Brain pericyte (primary cell): ENCODE data around the gene TRIM65.
"Not testable (repeated sequence)": the region's sequence is repeated elsewhere in the genome, so short reads cannot be mapped to it uniquely, and the experiment has no call there.

Experiments used
- DNase-seq: peaks from one replicate; pipeline ENCODE4 v3.0.0-alpha.2; 2012; ENCODE audit warnings: low read depth, low spot score

The TRIM65 gene

DNA sequence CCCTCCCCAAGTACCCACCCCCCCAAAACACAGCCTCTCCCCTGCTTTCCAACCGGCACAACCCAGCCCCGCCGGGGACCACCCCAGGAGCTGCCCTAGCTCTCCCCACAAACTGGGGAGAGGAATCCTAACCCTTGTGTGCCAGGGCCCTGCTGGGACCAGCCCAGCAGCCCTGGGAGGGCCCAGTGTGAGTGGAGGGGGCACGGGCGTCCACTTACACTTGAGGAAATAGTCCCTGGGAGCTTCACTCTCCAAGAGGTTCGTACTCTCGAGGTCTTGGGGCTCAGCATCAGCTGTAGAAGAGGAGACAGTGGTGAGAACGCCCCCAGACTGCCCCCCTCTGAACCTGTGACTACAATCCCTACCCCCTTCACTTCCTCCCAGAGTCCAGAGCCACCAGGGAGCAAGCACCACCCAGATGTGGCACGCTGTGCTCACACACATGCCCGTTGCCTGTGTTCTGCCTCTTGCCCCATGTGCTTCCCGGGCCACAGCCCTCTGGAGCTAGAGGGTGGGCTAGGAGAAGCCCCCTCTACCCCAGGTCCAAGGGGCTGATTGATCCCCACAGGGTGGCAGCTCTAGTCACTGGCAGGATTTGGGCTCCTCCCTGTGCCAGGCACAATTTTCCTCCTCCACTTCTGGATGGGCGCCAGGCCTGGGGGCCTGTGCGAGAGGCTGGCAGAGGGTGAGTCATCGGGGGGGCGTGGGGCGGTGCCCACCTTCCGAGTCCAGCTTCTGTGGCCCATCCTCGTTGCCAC, 21.4 kb downstream of the TRIM65 start:
- DNase-seq: no peak

DNA sequence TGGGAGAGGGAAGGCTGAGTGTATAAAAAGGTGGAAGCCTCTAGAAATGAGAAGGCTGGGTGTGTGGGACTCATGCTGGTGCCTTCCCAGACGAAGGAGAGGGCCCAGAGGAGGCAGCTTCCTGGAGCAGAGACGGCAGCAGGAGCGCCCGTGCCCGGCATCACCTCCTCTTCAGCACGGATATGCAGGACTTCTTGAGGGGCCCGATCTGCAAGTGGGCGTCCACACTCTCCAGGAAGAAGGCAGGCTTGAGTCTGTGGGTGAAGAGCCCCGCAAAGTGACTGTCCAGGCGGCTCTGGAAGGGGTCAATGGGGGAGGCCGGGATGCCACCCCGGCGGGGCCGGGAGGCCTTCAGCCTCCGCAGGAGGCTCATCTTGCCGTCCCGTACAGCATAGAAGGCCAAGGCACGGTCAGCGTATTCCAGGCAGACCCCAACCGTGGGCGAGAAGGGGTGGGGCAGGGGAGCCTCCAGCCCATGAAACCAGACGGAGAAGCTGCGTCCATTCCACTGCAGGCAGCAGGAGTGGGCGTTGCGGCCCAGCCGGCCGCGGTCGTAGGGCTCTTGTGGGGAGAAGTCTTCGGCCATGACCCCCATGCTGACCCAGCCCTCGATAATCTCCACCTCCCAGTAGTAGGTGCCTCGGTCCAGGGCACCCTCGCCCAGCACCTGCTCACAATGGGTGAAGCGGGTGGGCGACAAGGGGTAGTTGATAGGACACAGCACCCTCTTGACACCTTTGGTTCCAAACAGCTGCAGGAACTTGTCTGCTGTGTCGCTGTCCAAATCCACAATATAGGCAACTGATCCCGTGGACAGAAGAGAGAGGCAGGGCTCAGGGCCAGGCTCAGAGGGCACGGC, 22.2 kb downstream of the TRIM65 start:
- no peak for DNase-seq

GRCh38 chr17:75873587-75874322, 23.0 kb downstream of the TRIM65 start:
- DNase-seq: no peak

- DNase-seq: no peak
These were observed 24.1 kb downstream of the TRIM65 start for GRCh38 chr17:75872434-75873351.

DNA sequence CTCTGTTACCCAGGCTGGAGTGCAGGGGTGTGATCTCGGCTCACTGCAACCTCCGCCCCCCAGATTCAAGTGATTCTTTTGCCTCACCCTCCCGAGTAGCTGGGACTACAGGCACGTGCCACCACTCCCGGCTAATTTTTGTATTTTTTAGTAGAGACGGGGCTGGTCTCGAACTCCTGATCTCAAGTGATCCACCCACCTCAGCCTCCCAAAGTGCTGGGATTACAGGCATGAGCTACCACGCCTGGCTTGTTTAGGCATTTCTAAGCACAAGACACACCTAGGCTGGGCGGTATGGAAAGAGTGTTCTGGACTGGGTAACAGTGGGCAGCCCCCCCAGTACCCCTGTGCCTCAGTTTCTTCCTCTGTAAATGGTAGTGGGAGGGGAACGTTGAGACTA, 26.5 kb downstream of the TRIM65 start:
- DNase-seq: not testable (repeated sequence)

DNA sequence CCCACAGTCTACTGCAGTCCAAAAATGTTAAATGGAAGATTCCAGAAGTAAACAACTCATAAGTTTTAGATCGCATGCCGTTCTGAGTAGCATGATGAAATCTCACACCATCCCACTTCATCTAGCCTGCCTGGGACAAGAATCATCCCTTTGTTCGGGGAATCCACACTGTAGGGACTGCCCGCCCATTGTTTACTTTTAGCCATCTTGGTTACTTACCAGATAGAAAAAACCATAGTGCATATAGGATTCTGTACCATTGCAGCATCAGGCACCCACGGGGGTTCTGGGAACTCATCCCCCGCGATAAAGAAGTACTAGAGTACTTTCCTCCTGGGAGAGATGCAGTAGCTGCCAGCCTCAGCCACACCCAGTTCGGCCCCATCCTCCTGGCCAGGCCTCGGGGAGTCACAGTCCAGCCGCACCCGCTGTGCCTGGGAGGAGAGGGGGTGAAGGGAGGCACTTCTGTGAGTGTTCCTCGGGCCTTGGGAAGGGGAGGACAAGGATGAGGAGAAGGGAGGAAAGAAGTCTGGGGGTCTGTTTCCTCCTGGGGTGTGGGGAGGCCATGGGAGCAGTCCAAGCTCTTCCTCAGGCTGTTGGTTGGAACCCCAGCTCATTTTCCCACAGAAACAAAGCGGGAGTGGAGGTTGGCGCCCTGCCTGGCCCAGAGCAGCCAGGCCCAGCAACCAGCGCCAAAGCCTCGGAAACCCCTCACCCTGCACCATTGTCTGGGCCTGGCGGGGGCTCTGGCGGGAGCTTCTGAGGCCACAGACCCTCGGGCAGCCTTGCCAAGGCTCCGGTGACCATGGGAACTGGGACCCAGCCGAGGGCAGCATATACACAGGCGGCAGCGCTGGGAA, 27.2 kb downstream of the TRIM65 start:
- DNase-seq: no peak

DNA sequence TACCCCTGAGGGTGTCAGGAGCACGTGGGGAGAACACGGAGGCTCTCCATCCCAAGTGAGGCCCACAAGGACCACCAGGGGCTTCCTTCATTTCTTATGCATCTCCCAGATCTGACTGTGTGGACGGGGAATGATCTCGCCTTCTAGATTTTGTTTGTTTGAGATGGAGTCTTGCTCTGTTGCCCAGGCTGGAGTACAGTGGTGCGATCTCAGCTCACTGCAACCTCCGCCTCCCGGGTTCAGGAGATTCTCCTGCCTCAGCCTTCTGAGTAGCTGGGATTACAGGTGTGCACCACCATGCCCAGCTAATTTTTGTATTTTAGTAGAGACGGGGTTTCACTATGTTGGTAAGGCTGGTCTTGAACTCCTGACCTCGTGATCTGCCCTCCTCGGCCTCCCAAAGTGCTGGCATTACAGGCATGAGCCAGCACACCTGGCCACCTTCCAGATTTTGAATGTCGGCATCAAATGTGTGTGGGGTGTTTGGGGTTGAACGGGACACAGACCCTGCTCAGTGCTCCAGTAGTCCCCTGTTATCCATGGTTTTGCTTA, 27.9 kb downstream of the TRIM65 start:
- DNase-seq: not testable (repeated sequence)

GRCh38 chr17:75865404-75866188, 31.2 kb downstream of the TRIM65 start:
- not testable (repeated sequence) for DNase-seq

DNA sequence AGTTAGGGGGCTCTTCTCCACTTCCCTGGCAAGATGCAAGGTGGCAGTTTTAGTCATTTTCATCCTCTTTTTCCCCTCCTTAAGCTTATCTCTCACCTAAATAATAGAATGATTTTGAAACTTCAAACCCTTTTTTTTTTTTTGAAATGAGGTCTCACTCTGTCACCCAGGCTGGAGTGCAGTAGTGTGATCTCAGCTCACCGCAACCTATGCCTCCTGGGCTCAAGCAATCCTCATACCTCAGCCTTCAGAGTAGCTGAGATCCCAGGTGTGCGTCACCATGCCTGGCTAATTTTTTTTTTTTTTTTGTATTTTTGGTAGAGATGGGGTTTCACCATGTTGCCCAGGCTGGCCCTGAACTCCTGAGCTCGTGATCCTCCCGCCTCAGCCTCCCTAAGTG, 31.9 kb downstream of the TRIM65 start:
- DNase-seq: not testable (repeated sequence)

GRCh38 chr17:75864448-75864871, 32.3 kb downstream of the TRIM65 start:
- DNase-seq: peak; percentile 86

- DNase-seq: no peak
These were observed 34.8 kb downstream of the TRIM65 start for GRCh38 chr17:75861927-75862317.

DNA sequence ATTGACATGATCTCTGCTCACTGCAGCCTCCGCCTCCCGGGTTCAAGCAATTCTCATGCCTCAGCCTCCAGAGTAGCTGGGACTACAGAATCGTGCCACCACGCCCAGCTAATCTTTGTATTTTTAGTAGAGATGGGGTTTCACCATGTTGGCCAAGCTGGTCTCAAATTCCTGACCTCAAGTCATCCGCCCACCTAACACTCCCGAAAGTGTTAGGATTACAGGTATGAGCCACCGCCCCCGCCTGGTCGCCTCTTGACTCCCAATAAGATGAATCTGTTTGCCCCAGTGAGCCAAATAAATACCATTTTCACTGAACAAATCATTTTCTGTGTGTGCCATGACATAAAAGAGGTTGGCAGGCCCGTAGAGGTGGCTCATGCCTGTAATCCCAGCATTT, 37.4 kb downstream of the TRIM65 start:
- not testable (repeated sequence) for DNase-seq

GRCh38 chr17:75856062-75856756, 40.5 kb downstream of the TRIM65 start:
- no peak for DNase-seq

DNA sequence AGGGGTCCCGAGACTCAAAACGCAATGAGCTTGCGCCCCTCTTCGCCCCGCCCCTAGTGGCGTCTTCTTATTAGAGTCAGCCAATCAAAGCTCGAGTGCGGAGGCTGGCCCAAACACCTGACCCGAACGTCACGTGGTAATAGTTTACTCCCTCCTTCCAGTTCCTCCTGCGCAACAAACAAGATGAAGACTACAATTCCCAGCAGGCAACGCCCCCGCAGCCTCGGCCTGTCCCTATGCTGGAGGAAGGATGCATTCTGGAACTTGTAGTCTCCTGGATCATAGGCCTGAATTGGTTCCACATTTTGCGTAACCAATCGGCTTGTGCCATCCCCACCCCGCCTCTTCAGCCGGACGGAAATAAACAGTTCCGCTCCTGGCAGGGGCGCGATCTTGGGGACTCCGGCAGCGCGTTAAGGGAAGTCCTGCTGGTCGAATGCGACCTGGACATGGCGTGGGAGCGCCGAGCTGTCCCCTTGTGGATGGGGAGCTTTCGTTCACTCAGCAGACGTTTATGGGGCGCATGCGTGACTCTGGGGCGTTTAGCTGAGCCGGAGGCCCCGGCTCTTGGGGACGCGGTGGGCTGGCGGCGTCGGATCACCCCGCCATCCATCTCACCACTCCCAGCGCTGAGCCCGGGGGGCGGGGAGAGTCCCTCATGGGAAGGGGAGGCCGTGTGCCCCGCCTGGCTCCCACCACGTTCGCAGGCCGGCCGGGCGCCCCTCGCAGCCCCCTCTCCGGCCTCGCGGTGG, 41.3 kb downstream of the TRIM65 start, which contains the start of gene WBP2:
WBP2 (minus strand) TSS at position 26 of the 752 bp plus-strand sequence. CDS start 38 bp downstream, outside the sequence.
- peak; percentile 99 for DNase-seq

- DNase-seq: no peak
These were observed 41.9 kb downstream of the TRIM65 start for GRCh38 chr17:75854881-75855309.

- no peak for DNase-seq
These were observed 42.5 kb downstream of the TRIM65 start for GRCh38 chr17:75854101-75854748.

DNA sequence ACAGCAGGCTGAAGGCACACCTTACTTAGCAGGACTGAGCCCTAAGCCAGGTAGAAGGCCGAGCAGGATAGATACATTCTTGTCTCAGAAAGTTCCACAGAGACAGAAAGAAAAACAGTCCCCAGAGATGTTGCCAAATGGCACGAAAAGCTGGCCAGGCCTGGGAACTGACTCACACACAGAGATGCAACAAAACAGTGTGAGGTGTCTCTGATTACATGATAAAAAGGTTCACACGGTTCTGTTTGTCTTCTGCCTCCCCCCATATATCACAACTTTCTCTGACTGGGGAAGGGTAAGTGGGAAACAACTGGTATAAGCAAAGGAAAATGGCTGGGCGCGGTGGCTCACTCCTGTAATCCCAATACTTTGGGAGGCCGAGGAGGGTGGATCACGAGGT, 43.3 kb downstream of the TRIM65 start:
- no peak for DNase-seq
